ENCODE data around the gene SLC9B1. TPM values are rescaled to one million over a fixed set of nuclear protein-coding genes. Genes with fewer than 3 reads are reported as not detected.

The SLC9B1 gene
- total and polyA plus RNA-seq, 2 of the 13 experiments (the other 11 are each of a cell fraction or from before 2014, with no cell fraction given): 0.17 to 0.20 TPM

GRCh38 chr4:103019308-103020124 is at the start of gene SLC9B1 (continued):
- peak; percentile 93; the same call in 1 of the 2 replicates for TF ChIP-seq PAF1 (CRISPR knock-in tag; IDR thresholded peaks at IDR 0.05)
- peak; percentile 80; the same call in 1 of the 2 replicates for TF ChIP-seq ZSCAN9 (CRISPR knock-in tag; IDR thresholded peaks at IDR 0.05; ENCODE audit: borderline replicate concordance)
- TF ChIP-seq MZF1 (CRISPR knock-in tag; IDR thresholded peaks at IDR 0.05; ENCODE audit: borderline replicate concordance): no peak
- peak; percentile 66; the same call in 1 of the 2 replicates for TF ChIP-seq MTA1 (CRISPR knock-in tag; IDR thresholded peaks at IDR 0.05; ENCODE audit: borderline replicate concordance)
- 0 out of 2 replicates have a peak, but pooled peaks have one; percentile 70 for TF ChIP-seq HINFP (CRISPR knock-in tag; IDR thresholded peaks at IDR 0.05; ENCODE audit: low read depth)
- TF ChIP-seq NFAT5 (CRISPR knock-in tag; IDR thresholded peaks at IDR 0.05): no peak
- no peak for TF ChIP-seq ZNF703 (CRISPR knock-in tag; IDR thresholded peaks at IDR 0.05; ENCODE audit: borderline replicate concordance)
- 0 out of 2 replicates have a peak, but pooled peaks have one; percentile 54 for TF ChIP-seq RFXANK (CRISPR knock-in tag; IDR thresholded peaks at IDR 0.05)
- peak; percentile 57 for TF ChIP-seq ZNF317 (CRISPR knock-in tag; IDR thresholded peaks at IDR 0.05)
- peak; percentile 89 for TF ChIP-seq HNF1B (CRISPR knock-in tag; IDR thresholded peaks at IDR 0.05)
- no peak for TF ChIP-seq U2AF1 (optimal IDR thresholded peaks at IDR 0.05; ENCODE audit: low read depth, low read length)
- no peak for TF ChIP-seq ZNF646 (CRISPR knock-in tag; IDR thresholded peaks at IDR 0.05)
